Measurements from ENCODE around the gene LY86. TPM values are rescaled to one million over a fixed set of nuclear protein-coding genes. Genes with fewer than 3 reads are reported as not detected.

Gene LY86
- total RNA-seq, 1 donor from 2014 or later: not detected

GRCh38 chr6:6546318-6547109 lies 42.0 kb upstream of the LY86 start:
- Mint-ChIP-seq H3K27ac (no peak overlapping the region), H3K27me3 (peaks cover 51% of the 10 kb centered on the region), H3K4me3 (peak overlapping the region; percentile 85), H3K9me3 (no peaks in the 10 kb centered on the region), H3K36me3 (no peaks in the 10 kb centered on the region), H3K4me1 (ENCODE audit: unreplicated experiment) (peaks cover 4% of the 10 kb centered on the region)
- no peak for TF ChIP-seq CTCF (conservative IDR thresholded peaks at IDR 0.05)
- peak; percentile 73 for DNase-seq (ENCODE audit: extremely low spot score, unreplicated experiment)

GRCh38 chr6:6547110-6547879 lies 41.2 kb upstream of the LY86 start:
- Mint-ChIP-seq H3K36me3 (no peaks in the 10 kb centered on the region), H3K9me3 (no peaks in the 10 kb centered on the region), H3K27me3 (peaks cover 44% of the 10 kb centered on the region), H3K4me1 (ENCODE audit: unreplicated experiment) (peaks cover 4% of the 10 kb centered on the region), H3K27ac (no peak overlapping the region), H3K4me3 (peak overlapping the region; percentile 85)
- peak; percentile 90 for DNase-seq (ENCODE audit: extremely low spot score, unreplicated experiment)
- peak; percentile 98 for TF ChIP-seq CTCF (conservative IDR thresholded peaks at IDR 0.05)

- DNase-seq (ENCODE audit: extremely low spot score, unreplicated experiment): no peak
- H3K27me3 Mint-ChIP-seq: peaks cover 9% of the 10 kb centered on the region
- H3K9me3 Mint-ChIP-seq: no peaks in the 10 kb centered on the region
- no peak overlapping the region for H3K4me3 Mint-ChIP-seq
- H3K27ac Mint-ChIP-seq: no peak overlapping the region
- TF ChIP-seq CTCF (conservative IDR thresholded peaks at IDR 0.05): no peak
- no peaks in the 10 kb centered on the region for H3K4me1 Mint-ChIP-seq (ENCODE audit: unreplicated experiment)
- no peaks in the 10 kb centered on the region for H3K36me3 Mint-ChIP-seq
Observed at GRCh38 chr6:6556161-6556737, 32.3 kb upstream of the LY86 start.

- no peak overlapping the region for H3K4me3 Mint-ChIP-seq
- H3K27ac Mint-ChIP-seq: no peak overlapping the region
- no peak for DNase-seq (ENCODE audit: extremely low spot score, unreplicated experiment)
- peaks cover 9% of the 10 kb centered on the region for H3K27me3 Mint-ChIP-seq
- no peaks in the 10 kb centered on the region for H3K9me3 Mint-ChIP-seq
- TF ChIP-seq CTCF (conservative IDR thresholded peaks at IDR 0.05): peak; percentile 89
- no peaks in the 10 kb centered on the region for H3K36me3 Mint-ChIP-seq
- H3K4me1 Mint-ChIP-seq (ENCODE audit: unreplicated experiment): no peaks in the 10 kb centered on the region
Observed at GRCh38 chr6:6556738-6557503, 31.6 kb upstream of the LY86 start.

- H3K4me3 Mint-ChIP-seq: no peak overlapping the region
- no peak overlapping the region for H3K27ac Mint-ChIP-seq
- no peak for DNase-seq (ENCODE audit: extremely low spot score, unreplicated experiment)
- H3K9me3 Mint-ChIP-seq: no peaks in the 10 kb centered on the region
- peaks cover 9% of the 10 kb centered on the region for H3K27me3 Mint-ChIP-seq
- H3K4me1 Mint-ChIP-seq (ENCODE audit: unreplicated experiment): no peaks in the 10 kb centered on the region
- no peaks in the 10 kb centered on the region for H3K36me3 Mint-ChIP-seq
- TF ChIP-seq CTCF (conservative IDR thresholded peaks at IDR 0.05): no peak
Observed at GRCh38 chr6:6557504-6557839, 31.0 kb upstream of the LY86 start.
